ENCODE results near the gene PLPPR5. TPM values are rescaled to one million over a fixed set of nuclear protein-coding genes. Genes with fewer than 3 reads are reported as not detected.
"Not testable (repeated sequence)": the region's sequence is repeated elsewhere in the genome, so short reads cannot be mapped to it uniquely, and the experiment has no call there.

The PLPPR5 gene
- total and polyA plus RNA-seq, 2 of the 4 experiments (the other 2 are of a cell fraction), result under 0.01 to 0.05 TPM

DNA sequence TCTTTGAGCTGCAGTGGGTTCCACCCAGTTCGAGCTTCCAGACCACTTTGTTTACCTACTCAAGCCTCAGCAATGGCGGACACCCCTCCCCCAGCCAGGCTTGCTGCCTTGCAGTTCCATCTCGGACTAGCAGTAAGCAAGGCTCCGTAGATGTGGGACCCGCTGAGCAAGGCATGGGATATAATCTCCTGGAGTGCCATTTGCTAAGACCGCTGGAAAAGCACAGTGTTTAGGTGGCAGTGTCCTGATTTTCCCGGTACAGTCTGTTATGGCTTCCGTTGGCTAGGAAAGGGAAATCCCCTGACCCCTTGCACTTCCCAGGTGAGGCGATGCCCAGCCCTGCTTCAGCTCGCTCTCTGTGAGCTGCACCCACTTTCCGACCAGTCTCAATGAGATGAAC is 123.4 kb downstream of the PLPPR5 start:
- H3K27ac ChIP-seq (ENCODE audit: insufficient read depth, low read length); H2AK9ac ChIP-seq (replicated peaks; ENCODE audit: low read depth, low read length, poor library complexity); H2BK15ac ChIP-seq (ENCODE audit: low read depth, low read length); H3K23ac ChIP-seq (ENCODE audit: low read depth, low read length); H2AFZ ChIP-seq (replicated peaks; ENCODE audit: low read length, poor library complexity); POLR2A ChIA-PET (ENCODE audit: unreplicated experiment); dilution Hi-C loops (cut with HindIII; ENCODE audit: low sequenced_read_pairs, unreplicated experiment); CTCF ChIA-PET; H3K14ac ChIP-seq (replicated peaks; ENCODE audit: low read depth, low read length); H3K9me1 ChIP-seq (ENCODE audit: insufficient read depth, low read length); H3K4me3 ChIP-seq (ENCODE audit: insufficient read depth, low read depth, low read length); H4K5ac ChIP-seq (ENCODE audit: low read depth, low read length); H4K91ac ChIP-seq (ENCODE audit: insufficient read depth, low read depth, low read length); H2BK120ac ChIP-seq (ENCODE audit: low read depth, low read length); ATAC-seq (ENCODE audit: low read depth); H2BK5ac ChIP-seq (ENCODE audit: low read depth, low read length, poor library complexity, severe bottlenecking); H3K4ac ChIP-seq (ENCODE audit: low read depth, low read length); H3K4me1 ChIP-seq (ENCODE audit: control insufficient read depth, insufficient read depth, low read length); BruUV-seq (replicated peaks); H2AK5ac ChIP-seq (ENCODE audit: low read depth, low read length); H2BK20ac ChIP-seq (ENCODE audit: low read depth, low read length); H3K9ac ChIP-seq (ENCODE audit: low read depth, low read length); H3K27me3 ChIP-seq (ENCODE audit: control insufficient read depth, insufficient read depth, low read length); H3K4me2 ChIP-seq (ENCODE audit: low read depth, low read length); H4K20me1 ChIP-seq (ENCODE audit: insufficient read depth, low read length); H4K8ac ChIP-seq (ENCODE audit: low read depth in 2 of 2, low read length in 2 of 2); DNase-seq; H3K9me3 ChIP-seq (ENCODE audit: control insufficient read depth, insufficient read depth, low read length); H3K18ac ChIP-seq (ENCODE audit: low read depth, low read length); H3K79me1 ChIP-seq (ENCODE audit: low read depth in 1 of 2, low read length in 2 of 2); H3K36me3 ChIP-seq (ENCODE audit: control insufficient read depth, insufficient read depth, low read length); H3K56ac ChIP-seq (ENCODE audit: extremely low read depth, insufficient read depth, low read length): not testable (repeated sequence)
- intact Hi-C loops (cut with micrococcal nuclease) (loop anchor here (10.0 kb wide), 2 partner anchors 824 to 854 kb away; no protein-coding TSS in a partner anchor), in situ Hi-C loops (cut with MboI; ENCODE audit: low sequenced_read_pairs) (loop anchor here (25.0 kb wide), 1 partner anchor 606 kb away; no protein-coding TSS in a partner anchor)
- 82% methylated on average over 6 of the region's 11 CpGs; no CpG with 5 or more reads in 1 of the 2 experiments for WGBS, 2 experiments (ENCODE audit: extremely low coverage in 2 of 2, insufficient read length in 1 of 2)
